ENCODE results near the gene TFF1. TPM values are rescaled to one million over a fixed set of nuclear protein-coding genes. Genes with fewer than 3 reads are reported as not detected.

The TFF1 gene
- total RNA-seq, 2 donors from 2014 or later, result 0.97 to 1.7 TPM

DNA sequence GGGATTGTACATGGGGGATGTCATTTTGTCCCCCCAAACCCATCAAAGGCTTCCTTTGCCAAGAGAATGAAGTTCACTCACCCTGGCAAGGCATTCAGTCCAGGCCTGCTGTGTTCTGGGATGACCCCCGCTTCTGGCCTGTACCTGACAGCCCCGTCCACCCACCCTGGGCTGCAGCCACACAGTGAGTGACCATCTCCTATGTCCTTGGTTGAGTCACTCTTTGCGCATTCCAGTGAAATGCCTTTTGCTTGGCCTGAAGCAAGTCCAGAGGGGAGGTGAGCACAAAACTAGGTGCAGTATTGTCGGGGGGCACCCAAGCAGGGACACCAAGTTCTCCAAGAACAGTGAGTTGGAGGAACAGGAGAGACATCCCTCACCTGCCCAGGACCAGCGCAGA is 19.3 kb upstream of the TFF1 start:
- H3K36me3 Mint-ChIP-seq (ENCODE audit: insufficient read depth in 2 of 2), result peaks cover 29 to 45% of the 10 kb centered on the region in 2 donors
- peaks cover 64% of the 10 kb centered on the region for H3K4me1 Mint-ChIP-seq (ENCODE audit: low read depth)
- H3K27ac Mint-ChIP-seq, result no peak overlapping the region
- no peak for ATAC-seq (replicated peaks in 1 of 2)
- H3K27me3 Mint-ChIP-seq (ENCODE audit: low read depth), result peaks cover 3% of the 10 kb centered on the region
- H3K4me3 Mint-ChIP-seq, result no peak overlapping the region
- H3K9me3 Mint-ChIP-seq, result peaks cover 7 to 13% of the 10 kb centered on the region in 2 donors
- no peak for DNase-seq

DNA sequence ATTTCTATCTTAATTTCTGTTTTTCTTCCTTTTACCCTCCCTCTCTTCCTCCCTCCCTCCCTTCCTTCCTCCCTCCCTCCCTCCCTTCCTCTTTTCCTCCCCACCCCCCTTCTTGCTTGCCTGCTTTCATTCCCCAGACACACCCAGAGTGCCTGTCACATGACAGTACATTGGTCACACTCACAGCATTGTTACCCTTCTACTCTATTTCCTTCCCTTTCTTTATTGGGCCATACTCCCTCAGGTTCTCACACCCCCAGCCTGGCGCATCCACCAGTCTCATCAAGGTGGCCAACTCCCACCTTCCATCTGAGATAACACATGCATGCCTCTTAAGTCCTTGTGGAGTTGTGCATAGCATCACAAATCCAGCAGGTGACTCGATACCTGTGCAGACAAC is 18.7 kb upstream of the TFF1 start:
- Mint-ChIP-seq H3K36me3 (ENCODE audit: insufficient read depth in 2 of 2) (peaks cover 29 to 45% of the 10 kb centered on the region in 2 donors), H3K4me1 (ENCODE audit: low read depth) (peaks cover 58% of the 10 kb centered on the region), H3K27ac (no peak overlapping the region), H3K27me3 (ENCODE audit: low read depth) (no peaks in the 10 kb centered on the region), H3K9me3 (peaks cover 7 to 13% of the 10 kb centered on the region in 2 donors), H3K4me3 (no peak overlapping the region)
- ATAC-seq (replicated peaks in 1 of 2) (no peak), DNase-seq (no peak)

DNA sequence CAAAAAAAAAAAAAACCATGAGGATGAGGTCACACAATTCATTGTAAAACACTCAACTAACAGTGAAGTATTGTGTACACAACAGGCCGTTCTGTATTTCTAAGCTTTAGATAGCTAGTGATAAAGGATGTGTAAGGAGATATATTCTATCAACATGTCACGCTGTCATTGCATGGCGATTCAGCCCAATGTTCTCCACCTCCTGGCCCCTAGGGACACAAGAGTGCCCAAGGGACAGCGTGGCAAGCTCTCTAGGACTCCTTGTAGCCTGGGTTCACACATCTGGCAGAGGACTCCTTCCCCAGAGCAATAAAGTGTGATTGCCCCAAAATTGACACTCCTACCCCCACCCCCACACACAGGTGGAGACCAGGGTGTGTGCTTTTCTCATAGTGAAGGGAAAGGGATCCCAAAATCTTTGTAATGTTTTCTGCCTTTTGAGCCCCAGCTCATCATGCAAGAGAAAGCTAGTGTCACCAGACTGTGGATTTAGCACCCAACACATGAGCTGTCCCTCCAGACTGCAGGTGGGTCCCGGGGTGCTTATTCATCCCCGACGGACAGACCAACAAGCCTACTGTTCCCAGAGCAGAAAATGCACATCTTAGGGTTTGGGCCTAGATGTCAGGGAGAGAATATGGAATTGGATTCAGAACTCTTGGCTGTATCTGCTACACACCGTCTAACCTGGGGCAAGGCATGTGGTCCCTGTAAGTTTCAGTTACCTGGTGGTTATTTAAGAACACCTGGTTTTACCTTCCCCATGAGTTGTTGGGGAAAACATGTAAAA is 18.0 kb upstream of the TFF1 start:
- Mint-ChIP-seq H3K27ac (no peak overlapping the region), H3K27me3 (ENCODE audit: low read depth) (no peaks in the 10 kb centered on the region), H3K36me3 (ENCODE audit: insufficient read depth in 2 of 2) (peaks cover 29 to 40% of the 10 kb centered on the region in 2 donors), H3K4me1 (ENCODE audit: low read depth) (peaks cover 52% of the 10 kb centered on the region), H3K4me3 (no peak overlapping the region), H3K9me3 (peaks cover 7 to 13% of the 10 kb centered on the region in 2 donors)
- DNase-seq (no peak), ATAC-seq (replicated peaks in 1 of 2) (no peak)

DNA sequence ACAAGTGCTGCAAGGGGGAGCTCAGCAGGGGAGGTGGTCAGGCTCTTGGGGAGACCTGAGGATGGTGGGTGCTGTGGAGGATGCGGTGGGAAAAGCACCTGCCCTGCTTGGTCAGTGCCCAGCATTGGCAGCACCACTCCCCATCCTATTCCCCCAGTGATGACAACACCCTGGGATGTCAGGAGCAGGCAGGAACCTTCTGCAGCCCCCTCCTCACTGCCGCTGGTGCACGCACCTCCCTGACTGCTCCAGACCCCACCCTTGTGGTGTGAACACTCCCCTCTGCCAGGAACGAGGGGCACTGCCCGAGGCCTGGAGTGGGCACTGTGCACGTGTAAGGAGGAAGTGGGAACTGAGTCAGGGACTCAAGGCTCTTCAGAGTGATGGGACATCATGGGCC is 17.0 kb upstream of the TFF1 start:
- Mint-ChIP-seq H3K27me3 (ENCODE audit: low read depth) (no peaks in the 10 kb centered on the region), H3K36me3 (ENCODE audit: insufficient read depth in 2 of 2) (peaks cover 26 to 34% of the 10 kb centered on the region in 2 donors), H3K27ac (no peak overlapping the region), H3K9me3 (peaks cover 7 to 13% of the 10 kb centered on the region in 2 donors), H3K4me3 (no peak overlapping the region), H3K4me1 (ENCODE audit: low read depth) (peaks cover 41% of the 10 kb centered on the region)
- no peak for DNase-seq
- ATAC-seq (replicated peaks in 1 of 2), result no peak

DNA sequence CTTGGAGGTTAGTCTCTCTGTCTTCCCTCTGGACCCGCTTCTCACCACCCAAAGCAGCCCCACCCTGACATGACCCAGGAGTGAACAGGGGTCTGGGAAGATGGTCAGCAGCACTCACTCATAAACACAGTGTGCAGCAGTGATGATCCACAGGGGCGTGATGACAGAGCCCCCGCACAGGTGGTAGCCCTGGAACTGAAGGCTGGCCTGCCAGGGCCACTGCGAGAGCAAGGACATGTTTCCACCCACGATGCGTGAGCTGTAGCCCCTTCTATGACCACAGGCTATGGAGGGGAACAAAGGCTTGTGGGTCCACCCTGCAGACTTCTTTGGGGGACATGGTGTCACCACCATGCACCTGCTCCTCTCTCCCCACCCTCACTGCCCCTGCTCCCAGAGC is 16.6 kb upstream of the TFF1 start:
- DNase-seq (no peak), ATAC-seq (replicated peaks in 1 of 2) (no peak)
- Mint-ChIP-seq H3K36me3 (ENCODE audit: insufficient read depth in 2 of 2) (peaks cover 24 to 30% of the 10 kb centered on the region in 2 donors), H3K27me3 (ENCODE audit: low read depth) (no peaks in the 10 kb centered on the region), H3K4me1 (ENCODE audit: low read depth) (peaks cover 37% of the 10 kb centered on the region), H3K4me3 (no peak overlapping the region), H3K27ac (no peak overlapping the region), H3K9me3 (peaks cover 7 to 13% of the 10 kb centered on the region in 2 donors)

DNA sequence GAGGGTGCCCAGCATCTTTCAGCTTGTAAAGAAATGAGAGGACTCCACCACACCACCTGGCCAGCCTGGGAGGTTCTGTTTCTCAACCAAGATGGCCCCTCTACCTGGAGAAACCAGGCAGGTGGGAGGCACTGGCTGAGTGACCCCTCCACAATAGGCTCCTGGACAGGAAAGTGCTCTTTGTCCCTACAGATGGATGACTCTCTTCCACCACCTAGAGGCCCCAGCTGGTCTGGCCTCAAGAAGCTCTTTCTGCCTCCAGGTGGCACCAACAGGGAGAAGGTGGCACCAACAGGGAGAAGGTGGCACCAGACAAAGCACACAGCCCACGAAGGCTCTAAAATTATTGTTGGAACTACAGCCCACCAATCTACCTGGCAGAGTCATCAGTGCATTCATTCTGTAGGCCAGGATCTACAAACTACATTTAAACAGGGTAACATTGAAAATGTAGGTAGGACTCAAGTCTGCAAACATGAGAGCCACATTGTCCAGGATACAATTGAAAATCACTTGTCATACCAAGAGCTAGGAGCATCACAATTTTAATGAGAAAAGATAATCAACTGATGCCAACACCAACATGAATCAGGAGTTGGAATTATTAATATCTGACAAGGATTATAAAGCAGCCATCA is 15.1 kb upstream of the TFF1 start:
- peaks cover 23% of the 10 kb centered on the region for H3K4me1 Mint-ChIP-seq (ENCODE audit: low read depth)
- peak; percentile 45 to 46 for DNase-seq

DNA sequence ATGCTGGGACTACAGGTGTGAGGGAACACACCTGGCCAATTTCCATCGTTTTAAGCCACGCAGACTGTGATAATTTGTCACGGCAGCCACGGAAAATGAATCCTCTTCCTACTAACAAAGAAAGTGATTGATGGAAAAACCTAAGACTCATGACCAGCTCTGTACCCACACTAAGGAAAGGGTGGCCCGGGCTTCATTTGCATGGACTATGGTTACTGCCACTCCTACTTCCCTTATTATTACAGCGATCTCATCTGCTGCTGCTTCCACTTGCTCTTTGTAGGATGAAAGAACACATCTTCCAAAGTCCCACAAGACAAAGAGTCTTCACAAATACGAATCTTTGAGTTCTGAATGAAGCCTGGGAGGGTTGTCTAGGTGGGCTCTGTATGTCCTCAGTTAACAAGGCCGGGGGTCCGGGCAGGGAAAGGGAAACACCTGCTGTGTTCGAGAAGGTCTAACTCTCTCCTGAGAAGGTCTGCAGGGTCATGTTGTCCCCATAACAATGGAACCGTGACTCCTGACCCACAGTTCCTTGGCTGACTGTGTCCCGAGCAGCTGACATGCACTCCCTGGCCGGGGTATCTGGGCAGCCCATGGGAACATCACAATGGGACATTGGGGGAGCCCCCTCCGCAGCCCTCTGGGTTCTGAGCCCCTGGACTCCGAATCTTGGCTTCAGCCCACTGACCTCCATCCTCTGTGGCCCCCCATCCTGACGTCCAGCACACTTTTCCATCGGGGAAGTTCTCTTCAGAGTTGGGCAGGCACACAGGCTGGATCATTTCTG is 13.3 kb upstream of the TFF1 start:
- peaks cover 14% of the 10 kb centered on the region for H3K4me1 Mint-ChIP-seq (ENCODE audit: low read depth)
- no peak for ATAC-seq (replicated peaks in 1 of 2)

More for the DNA sequence above, 15.1 kb upstream of the TFF1 start:
- peak; percentile 66 to 72 for ATAC-seq (replicated peaks in 1 of 2)
- Mint-ChIP-seq H3K27ac (no peak overlapping the region), H3K36me3 (ENCODE audit: insufficient read depth in 2 of 2) (peaks cover 23 to 26% of the 10 kb centered on the region in 2 donors), H3K4me3 (no peak overlapping the region), H3K27me3 (ENCODE audit: low read depth) (no peaks in the 10 kb centered on the region), H3K9me3 (peaks cover 7 to 13% of the 10 kb centered on the region in 2 donors)

DNA sequence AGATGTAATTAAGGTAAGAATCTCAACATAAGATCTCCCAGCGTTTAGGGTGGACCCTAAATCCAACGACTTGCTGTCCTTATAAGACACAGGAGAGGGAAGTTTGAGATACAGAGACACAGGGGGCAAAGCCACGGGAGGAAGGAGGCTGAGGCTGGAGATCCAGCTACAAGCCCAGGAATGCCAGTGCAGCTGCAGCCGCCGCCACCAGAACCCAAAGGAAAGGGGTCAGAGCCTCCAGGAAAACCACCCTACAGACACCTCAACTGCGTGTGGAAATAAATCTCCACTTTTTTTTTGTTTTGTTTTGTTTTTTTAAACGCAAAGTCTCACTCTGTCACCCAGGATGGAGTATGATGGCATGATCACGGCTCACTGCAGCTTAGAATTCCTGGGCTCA is 12.1 kb upstream of the TFF1 start:
- ATAC-seq (replicated peaks in 1 of 2) (no peak), DNase-seq (no peak)
- Mint-ChIP-seq H3K27ac (no peak overlapping the region), H3K4me3 (no peak overlapping the region), H3K36me3 (ENCODE audit: insufficient read depth in 2 of 2) (peaks cover 18 to 21% of the 10 kb centered on the region in 2 donors), H3K4me1 (ENCODE audit: low read depth) (peaks cover 26% of the 10 kb centered on the region), H3K27me3 (ENCODE audit: low read depth) (no peaks in the 10 kb centered on the region), H3K9me3 (peaks cover 7 to 13% of the 10 kb centered on the region in 2 donors)

More for the DNA sequence above, 13.3 kb upstream of the TFF1 start:
- Mint-ChIP-seq H3K36me3 (ENCODE audit: insufficient read depth in 2 of 2) (peaks cover 18 to 21% of the 10 kb centered on the region in 2 donors), H3K9me3 (peaks cover 7 to 13% of the 10 kb centered on the region in 2 donors), H3K27ac (no peak overlapping the region), H3K27me3 (ENCODE audit: low read depth) (no peaks in the 10 kb centered on the region), H3K4me3 (no peak overlapping the region)
- no peak for DNase-seq

DNA sequence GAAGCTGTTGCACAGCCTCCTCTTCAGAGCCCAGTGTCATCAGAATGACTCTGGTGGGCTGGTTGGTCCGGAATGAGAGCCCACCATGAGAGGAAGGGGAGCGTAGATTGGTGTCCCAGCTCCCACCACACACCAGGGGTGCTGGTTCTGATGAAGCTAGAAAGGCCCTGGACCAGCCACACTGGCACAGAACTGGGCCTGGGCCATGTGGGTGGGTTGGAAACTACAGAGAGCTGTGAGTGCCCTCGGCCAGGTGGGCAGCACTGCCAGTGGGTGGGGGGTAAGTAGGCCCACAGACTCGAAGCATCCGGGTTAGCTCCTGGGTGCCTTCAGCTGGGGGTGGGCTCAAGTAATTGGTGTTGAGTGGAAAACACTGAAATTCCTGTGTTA is 11.6 kb upstream of the TFF1 start:
- Mint-ChIP-seq H3K27me3 (ENCODE audit: low read depth) (no peaks in the 10 kb centered on the region), H3K9me3 (peaks cover 7 to 13% of the 10 kb centered on the region in 2 donors)

DNA sequence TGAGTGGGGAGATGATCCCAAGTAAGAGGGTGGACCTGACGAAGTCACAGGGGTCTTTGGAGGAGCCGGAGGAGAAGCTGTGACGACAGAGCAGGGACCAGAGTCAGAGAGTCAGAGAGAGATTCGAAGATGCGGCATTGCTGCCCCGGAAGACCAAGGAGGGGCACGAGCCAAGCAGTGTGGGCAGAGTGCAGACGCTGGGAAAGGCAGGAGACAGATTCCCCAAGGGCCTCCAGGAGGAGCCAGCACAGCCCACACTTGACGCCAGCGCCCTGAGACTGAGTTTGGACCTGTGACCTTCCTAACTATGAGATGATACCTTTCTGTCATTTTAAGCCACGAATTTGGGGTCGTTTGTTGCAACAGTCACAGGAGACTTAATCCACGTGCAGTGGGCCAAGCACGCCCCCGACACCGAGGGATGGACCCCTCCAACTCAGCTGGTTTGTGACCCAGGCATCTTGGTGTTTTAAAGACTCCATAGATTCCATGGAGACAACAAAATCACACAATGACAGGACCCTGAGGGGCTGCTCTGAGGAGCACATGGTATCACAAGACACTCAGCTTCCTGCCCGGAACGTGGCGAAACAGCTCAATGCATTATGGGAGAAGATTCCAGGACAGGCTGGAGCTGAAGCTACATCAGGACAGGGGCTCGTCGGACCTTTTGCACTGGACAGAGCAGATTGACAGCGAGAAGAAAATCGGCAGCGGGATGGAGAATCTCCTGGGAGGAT is 11.0 kb upstream of the TFF1 start:
- Mint-ChIP-seq H3K27ac (peak overlapping the region; percentile 48), H3K4me1 (ENCODE audit: low read depth) (peaks cover 37% of the 10 kb centered on the region), H3K9me3 (peaks cover 4 to 9% of the 10 kb centered on the region in 2 donors), H3K27me3 (ENCODE audit: low read depth) (no peaks in the 10 kb centered on the region), H3K36me3 (ENCODE audit: insufficient read depth in 2 of 2) (peaks cover 16 to 20% of the 10 kb centered on the region in 2 donors), H3K4me3 (no peak overlapping the region)
- no peak for DNase-seq
- no peak for ATAC-seq (replicated peaks in 1 of 2)

More for the DNA sequence above, 11.6 kb upstream of the TFF1 start:
- H3K4me3 Mint-ChIP-seq, result no peak overlapping the region
- peak overlapping the region; percentile 48 for H3K27ac Mint-ChIP-seq
- no peak for ATAC-seq (replicated peaks in 1 of 2)
- no peak for DNase-seq
- peaks cover 31% of the 10 kb centered on the region for H3K4me1 Mint-ChIP-seq (ENCODE audit: low read depth)
- H3K36me3 Mint-ChIP-seq (ENCODE audit: insufficient read depth in 2 of 2), result peaks cover 20 to 21% of the 10 kb centered on the region in 2 donors

DNA sequence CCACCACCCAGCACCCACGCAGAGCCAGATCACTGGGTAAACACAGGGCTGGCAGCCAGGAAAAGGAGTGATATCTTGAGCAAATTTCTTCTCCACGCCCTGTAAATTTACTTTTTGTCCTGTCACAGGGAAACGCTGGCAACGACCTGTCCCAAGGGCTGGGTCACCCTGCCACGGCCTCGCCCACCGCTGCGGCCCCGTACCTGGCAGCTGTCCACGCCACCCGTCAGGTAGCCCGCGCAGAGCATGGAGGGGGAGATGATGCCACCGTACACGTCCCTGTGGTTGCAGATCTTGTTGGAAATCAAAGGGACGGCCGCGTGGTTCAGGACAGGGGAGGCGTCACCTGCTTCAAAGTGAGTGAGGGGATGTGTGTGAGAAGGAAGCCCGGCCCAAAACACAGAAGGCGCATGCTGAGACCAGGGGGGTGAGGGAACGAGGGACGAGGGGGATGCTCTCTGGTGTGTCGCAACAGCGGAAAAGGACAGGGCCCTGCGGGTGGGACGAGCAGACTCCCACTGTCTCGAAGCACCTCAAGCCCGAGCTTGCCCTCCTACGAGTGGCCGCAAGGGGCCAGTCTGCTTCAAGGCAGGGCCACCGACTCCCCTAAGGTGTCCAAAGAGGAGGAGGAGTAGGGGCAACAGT is 10.1 kb upstream of the TFF1 start:
- no peak for ATAC-seq (replicated peaks in 1 of 2)
- H3K9me3 Mint-ChIP-seq, result peaks cover under 1% of the 10 kb centered on the region in 2 donors
- peaks cover 43% of the 10 kb centered on the region for H3K4me1 Mint-ChIP-seq (ENCODE audit: low read depth)
- no peaks in the 10 kb centered on the region for H3K27me3 Mint-ChIP-seq (ENCODE audit: low read depth)
- H3K36me3 Mint-ChIP-seq (ENCODE audit: insufficient read depth in 2 of 2), result peaks cover 11 to 20% of the 10 kb centered on the region in 2 donors
- peak overlapping the region in 1 of 2 donors; percentile 37 for H3K4me3 Mint-ChIP-seq
- no peak overlapping the region for H3K27ac Mint-ChIP-seq
- no peak for DNase-seq

DNA sequence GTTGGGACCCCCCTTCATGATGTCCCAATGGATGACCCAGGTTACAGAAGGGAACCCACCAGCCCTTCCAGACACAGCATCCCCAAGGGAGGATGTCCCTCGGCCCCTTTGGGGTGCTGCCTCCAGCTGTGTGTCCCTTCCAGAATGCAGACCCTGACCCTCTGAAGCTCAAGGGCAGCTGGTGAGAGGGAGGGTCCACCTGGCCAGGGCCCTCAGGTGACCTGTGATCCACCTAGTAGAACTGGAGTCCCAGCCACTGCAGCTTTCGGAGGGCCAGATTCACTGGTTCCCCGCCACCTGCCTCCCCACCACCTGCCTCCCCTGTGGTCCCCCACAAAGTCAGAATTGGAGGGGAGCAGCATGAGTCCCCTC is 9.6 kb upstream of the TFF1 start:
- H3K4me1 Mint-ChIP-seq (ENCODE audit: low read depth), result peaks cover 46% of the 10 kb centered on the region
- no peak for ATAC-seq (replicated peaks in 1 of 2)
- peaks cover 9 to 23% of the 10 kb centered on the region in 2 donors for H3K36me3 Mint-ChIP-seq (ENCODE audit: insufficient read depth in 2 of 2)
- peak overlapping the region; percentile 75 for H3K4me3 Mint-ChIP-seq
- H3K27me3 Mint-ChIP-seq (ENCODE audit: low read depth), result no peaks in the 10 kb centered on the region
- no peaks in the 10 kb centered on the region for H3K9me3 Mint-ChIP-seq
- H3K27ac Mint-ChIP-seq, result no peak overlapping the region
- DNase-seq, result no peak

All from activated T-cell treated with anti-CD3 and anti-CD28 coated beads, Interleukin-2, amount 50 U/mL, for 72 hours (primary cell).